Measurements from ENCODE around the gene IL11.
A peak's percentile ranks its signal among the peaks of the same experiment; 100 is the strongest.

IL11 gene

GRCh38 chr19:55391702-55392615 lies 21.7 kb upstream of the IL11 start:
- peaks cover 17% of the 10 kb centered on the region in 2 donors for H3K4me1 ChIP-seq (ENCODE audit: control insufficient read depth in 2 of 2, insufficient read depth in 2 of 2, low read length in 2 of 2)
- peaks cover 30 to 43% of the 10 kb centered on the region in 2 donors for H3K36me3 ChIP-seq (ENCODE audit: control insufficient read depth in 2 of 2, insufficient read depth in 2 of 2, low read length in 2 of 2)
- no peak overlapping the region for H3K27ac ChIP-seq (ENCODE audit: low read depth in 2 of 2, low read length in 2 of 2)
- no peaks in the 10 kb centered on the region for H3K9me3 ChIP-seq (ENCODE audit: control insufficient read depth in 2 of 2, low read length in 2 of 2)
- H3K4me3 ChIP-seq (ENCODE audit: low read length in 2 of 2), result no peak overlapping the region
- H3K9ac ChIP-seq (ENCODE audit: low read depth in 1 of 2, low read length in 2 of 2), result no peak overlapping the region
- no peaks in the 10 kb centered on the region for H3K27me3 ChIP-seq (ENCODE audit: control insufficient read depth in 2 of 2, insufficient read depth in 2 of 2, low read length in 2 of 2)

- H3K4me1 ChIP-seq (ENCODE audit: control insufficient read depth in 2 of 2, insufficient read depth in 2 of 2, low read length in 2 of 2), result peaks cover 23 to 24% of the 10 kb centered on the region in 2 donors
- H3K36me3 ChIP-seq (ENCODE audit: control insufficient read depth in 2 of 2, insufficient read depth in 2 of 2, low read length in 2 of 2), result peaks cover 31 to 44% of the 10 kb centered on the region in 2 donors
- no peak overlapping the region for H3K27ac ChIP-seq (ENCODE audit: low read depth in 2 of 2, low read length in 2 of 2)
These were observed 21.0 kb upstream of the IL11 start for GRCh38 chr19:55391191-55391670.

DNA sequence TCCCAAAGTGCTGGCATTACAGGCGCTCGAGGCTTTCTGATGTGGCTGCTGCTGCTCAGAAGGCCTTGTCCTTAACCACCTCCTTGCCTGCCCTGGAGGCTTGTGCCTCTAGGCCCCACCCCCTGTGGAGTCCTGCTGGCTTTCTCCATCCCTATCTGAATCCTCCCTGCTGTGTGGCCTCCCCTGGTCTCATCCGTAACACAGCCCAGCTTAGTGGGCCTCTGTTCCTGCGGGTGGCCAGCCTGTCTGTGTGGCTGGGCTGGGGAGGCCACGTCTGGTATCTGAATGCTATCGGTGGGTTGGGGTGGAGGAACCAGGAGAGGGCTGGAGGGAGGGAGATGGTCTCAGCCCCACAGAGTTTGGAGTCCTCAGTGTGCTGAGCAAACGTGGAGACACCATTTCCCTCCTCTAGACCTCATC lies 20.2 kb upstream of the IL11 start:
- no peaks in the 10 kb centered on the region for H3K9me3 ChIP-seq (ENCODE audit: control insufficient read depth in 2 of 2, low read length in 2 of 2)
- H3K27ac ChIP-seq (ENCODE audit: low read depth in 2 of 2, low read length in 2 of 2), result no peak overlapping the region
- peaks cover 31 to 44% of the 10 kb centered on the region in 2 donors for H3K36me3 ChIP-seq (ENCODE audit: control insufficient read depth in 2 of 2, insufficient read depth in 2 of 2, low read length in 2 of 2)
- peaks cover 23 to 25% of the 10 kb centered on the region in 2 donors for H3K4me1 ChIP-seq (ENCODE audit: control insufficient read depth in 2 of 2, insufficient read depth in 2 of 2, low read length in 2 of 2)
- no peak overlapping the region for H3K9ac ChIP-seq (ENCODE audit: low read depth in 1 of 2, low read length in 2 of 2)
- no peak overlapping the region for H3K4me3 ChIP-seq (ENCODE audit: low read length in 2 of 2)
- no peaks in the 10 kb centered on the region for H3K27me3 ChIP-seq (ENCODE audit: control insufficient read depth in 2 of 2, insufficient read depth in 2 of 2, low read length in 2 of 2)

More at GRCh38 chr19:55391191-55391670, 21.0 kb upstream of the IL11 start:
- Histone ChIP-seq H3K4me3 (ENCODE audit: low read length in 2 of 2) (no peak overlapping the region), H3K27me3 (ENCODE audit: control insufficient read depth in 2 of 2, insufficient read depth in 2 of 2, low read length in 2 of 2) (no peaks in the 10 kb centered on the region), H3K9ac (ENCODE audit: low read depth in 1 of 2, low read length in 2 of 2) (no peak overlapping the region), H3K9me3 (ENCODE audit: control insufficient read depth in 2 of 2, low read length in 2 of 2) (no peaks in the 10 kb centered on the region)

DNA sequence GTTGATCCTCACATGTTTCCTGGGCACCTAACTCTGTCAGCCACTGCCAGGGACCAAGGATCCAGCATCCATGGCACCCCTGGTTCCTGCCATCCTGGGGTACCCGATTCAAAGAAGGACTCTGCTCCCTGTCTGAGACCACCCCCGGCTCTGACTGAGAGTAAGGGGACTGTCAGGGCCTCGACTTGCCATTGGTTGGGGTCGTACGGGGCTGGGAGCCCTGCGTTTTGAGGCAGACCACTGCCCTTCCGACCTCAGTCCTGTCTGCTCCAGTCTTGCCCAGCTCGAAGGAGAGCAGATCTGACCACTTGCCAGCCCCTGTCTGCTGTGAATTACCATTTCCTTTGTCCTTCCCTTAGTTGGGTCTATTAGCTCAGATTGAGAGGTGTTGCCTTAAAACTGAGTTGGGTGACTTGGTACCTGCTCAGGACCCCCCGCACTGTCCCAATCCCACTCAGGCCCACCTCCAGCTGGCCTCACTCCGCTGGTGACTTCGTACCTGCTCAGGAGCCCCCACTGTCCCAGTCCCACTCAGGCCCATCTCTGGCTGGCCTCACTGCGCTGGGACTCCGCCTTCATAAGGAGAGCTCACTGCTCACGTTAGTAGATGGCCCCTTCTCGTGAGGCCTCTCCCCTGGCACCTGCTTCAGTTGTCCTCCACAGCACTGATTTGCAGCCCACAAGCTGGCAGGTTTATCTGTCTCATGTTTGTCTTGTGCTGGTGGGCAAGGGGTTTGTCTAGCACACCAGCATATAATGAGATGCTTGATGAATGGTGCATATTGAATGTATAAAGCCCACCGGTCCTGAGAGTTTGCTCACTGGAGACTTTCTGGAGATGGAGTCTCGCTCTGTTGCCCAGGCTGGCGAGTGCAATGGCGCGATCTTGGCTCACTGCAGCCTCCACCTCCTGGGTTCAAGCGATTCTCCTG lies 19.4 kb upstream of the IL11 start:
- Histone ChIP-seq H3K36me3 (ENCODE audit: control insufficient read depth in 2 of 2, insufficient read depth in 2 of 2, low read length in 2 of 2) (peaks cover 31 to 44% of the 10 kb centered on the region in 2 donors), H3K4me1 (ENCODE audit: control insufficient read depth in 2 of 2, insufficient read depth in 2 of 2, low read length in 2 of 2) (peaks cover 29 to 30% of the 10 kb centered on the region in 2 donors), H3K9ac (ENCODE audit: low read depth in 1 of 2, low read length in 2 of 2) (no peak overlapping the region), H3K9me3 (ENCODE audit: control insufficient read depth in 2 of 2, low read length in 2 of 2) (no peaks in the 10 kb centered on the region), H3K27ac (ENCODE audit: low read depth in 2 of 2, low read length in 2 of 2) (no peak overlapping the region), H3K27me3 (ENCODE audit: control insufficient read depth in 2 of 2, insufficient read depth in 2 of 2, low read length in 2 of 2) (no peaks in the 10 kb centered on the region), H3K4me3 (ENCODE audit: low read length in 2 of 2) (no peak overlapping the region)

DNA sequence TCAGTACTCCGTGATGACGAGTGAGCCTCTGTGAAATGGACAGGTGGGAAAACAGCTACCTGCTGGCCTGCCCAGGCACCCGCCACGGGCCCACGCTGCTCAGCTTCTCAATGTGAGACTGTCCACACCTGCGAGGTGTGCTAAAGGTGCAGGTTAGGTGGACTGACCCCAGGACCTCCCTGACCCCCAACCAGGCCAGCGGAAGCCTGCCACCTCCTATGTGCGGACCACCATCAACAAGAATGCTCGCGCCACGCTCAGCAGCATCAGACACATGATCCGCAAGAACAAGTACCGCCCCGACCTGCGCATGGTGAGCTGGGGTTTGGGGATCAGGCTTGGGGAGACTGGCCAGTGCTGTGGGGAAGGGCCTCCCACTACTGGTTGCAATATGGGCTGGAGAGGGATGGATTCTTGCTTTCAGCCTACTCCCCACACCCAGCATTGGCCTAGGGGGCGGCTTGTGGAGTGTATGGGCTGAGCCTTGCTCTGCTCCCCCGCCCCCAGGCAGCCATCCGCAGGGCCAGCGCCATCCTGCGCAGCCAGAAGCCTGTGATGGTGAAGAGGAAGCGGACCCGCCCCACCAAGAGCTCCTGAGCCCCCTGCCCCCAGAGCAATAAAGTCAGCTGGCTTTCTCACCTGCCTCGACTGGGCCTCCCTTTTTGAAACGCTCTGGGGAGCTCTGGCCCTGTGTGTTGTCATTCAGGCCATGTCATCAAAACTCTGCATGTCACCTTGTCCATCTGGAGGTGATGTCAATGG lies 17.7 kb upstream of the IL11 start:
- no peaks in the 10 kb centered on the region for H3K27me3 ChIP-seq (ENCODE audit: control insufficient read depth in 2 of 2, insufficient read depth in 2 of 2, low read length in 2 of 2)
- H3K27ac ChIP-seq (ENCODE audit: low read depth in 2 of 2, low read length in 2 of 2), result no peak overlapping the region
- H3K9me3 ChIP-seq (ENCODE audit: control insufficient read depth in 2 of 2, low read length in 2 of 2), result no peaks in the 10 kb centered on the region
- peaks cover 39 to 41% of the 10 kb centered on the region in 2 donors for H3K4me1 ChIP-seq (ENCODE audit: control insufficient read depth in 2 of 2, insufficient read depth in 2 of 2, low read length in 2 of 2)
- H3K4me3 ChIP-seq (ENCODE audit: low read length in 2 of 2), result peak overlapping the region; percentile 99
- peak overlapping the region; percentile 54 to 97 for H3K9ac ChIP-seq (ENCODE audit: low read depth in 1 of 2, low read length in 2 of 2)
- peaks cover 31 to 44% of the 10 kb centered on the region in 2 donors for H3K36me3 ChIP-seq (ENCODE audit: control insufficient read depth in 2 of 2, insufficient read depth in 2 of 2, low read length in 2 of 2)

DNA sequence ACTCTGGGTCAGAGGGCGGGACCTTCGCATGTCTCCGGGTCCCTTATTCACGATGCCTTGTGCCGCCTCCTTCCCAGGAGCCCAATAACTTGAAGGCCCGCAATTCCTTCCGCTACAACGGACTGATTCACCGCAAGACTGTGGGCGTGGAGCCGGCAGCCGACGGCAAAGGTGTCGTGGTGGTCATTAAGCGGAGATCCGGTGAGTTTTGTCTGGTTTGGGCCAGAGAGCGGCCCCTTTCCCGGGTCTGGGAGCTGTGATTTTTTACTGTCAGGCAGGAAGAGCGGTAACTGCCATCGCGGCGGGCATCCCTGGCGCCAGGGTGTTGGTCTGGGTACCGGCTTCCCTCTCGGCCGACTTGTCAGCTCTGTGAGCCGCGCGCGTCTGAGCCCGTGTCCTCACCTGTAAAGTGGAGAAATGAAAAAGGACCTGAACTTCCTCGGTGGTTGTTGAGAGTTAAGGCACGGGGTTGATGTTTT lies 16.3 kb upstream of the IL11 start:
- Histone ChIP-seq H3K4me3 (ENCODE audit: low read length in 2 of 2) (peak overlapping the region; percentile 99), H3K9ac (ENCODE audit: low read depth in 1 of 2, low read length in 2 of 2) (peak overlapping the region; percentile 97 to 98), H3K36me3 (ENCODE audit: control insufficient read depth in 2 of 2, insufficient read depth in 2 of 2, low read length in 2 of 2) (peaks cover 31 to 42% of the 10 kb centered on the region in 2 donors), H3K27ac (ENCODE audit: low read depth in 2 of 2, low read length in 2 of 2) (peak overlapping the region; percentile 76 to 96), H3K27me3 (ENCODE audit: control insufficient read depth in 2 of 2, insufficient read depth in 2 of 2, low read length in 2 of 2) (no peaks in the 10 kb centered on the region), H3K4me1 (ENCODE audit: control insufficient read depth in 2 of 2, insufficient read depth in 2 of 2, low read length in 2 of 2) (peaks cover 42 to 44% of the 10 kb centered on the region in 2 donors), H3K9me3 (ENCODE audit: control insufficient read depth in 2 of 2, low read length in 2 of 2) (no peaks in the 10 kb centered on the region)

DNA sequence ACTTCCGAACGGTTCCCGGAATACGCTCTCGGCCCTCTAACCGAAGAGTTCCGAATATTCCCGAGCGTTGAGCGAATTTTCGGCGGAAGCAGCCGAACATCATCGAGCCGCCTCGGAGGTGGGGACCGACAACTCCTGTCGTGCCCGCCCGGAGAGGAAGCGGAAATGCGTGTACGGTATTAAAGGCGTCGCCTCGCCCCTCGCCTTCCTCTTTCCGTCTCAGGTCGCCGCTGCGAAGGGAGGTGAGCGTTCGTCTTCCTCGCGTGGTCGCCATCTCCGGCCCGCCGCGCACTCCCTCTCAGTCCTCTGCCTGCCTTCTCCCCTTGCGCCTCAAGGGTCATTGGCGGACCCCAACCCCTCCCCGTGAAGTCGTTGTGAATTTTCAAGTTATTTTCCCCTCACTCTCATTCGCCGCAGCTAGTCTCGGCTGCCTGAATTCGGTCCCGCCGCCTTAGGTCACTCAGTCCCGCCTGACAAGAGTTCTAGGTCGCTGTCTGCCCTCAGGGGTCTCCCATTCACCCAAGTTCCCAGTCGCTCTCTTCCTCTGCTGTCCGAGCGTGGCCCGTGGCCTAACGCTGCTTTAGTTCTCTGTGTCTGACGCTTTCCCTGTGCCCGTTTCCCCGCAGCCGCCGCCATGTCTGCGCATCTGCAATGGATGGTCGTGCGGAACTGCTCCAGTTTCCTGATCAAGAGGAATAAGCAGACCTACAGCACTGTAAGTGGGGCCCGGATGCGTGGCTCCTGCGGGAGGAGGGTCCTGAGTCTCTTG lies 15.6 kb upstream of the IL11 start, which contains the start of gene RPL28:
Gene RPL28, plus strand, starts transcription at position 209 of the 769 bp plus-strand sequence. Its CDS starts 426 bp downstream, at position 635.
- no peaks in the 10 kb centered on the region for H3K9me3 ChIP-seq (ENCODE audit: control insufficient read depth in 2 of 2, low read length in 2 of 2)
- H3K4me1 ChIP-seq (ENCODE audit: control insufficient read depth in 2 of 2, insufficient read depth in 2 of 2, low read length in 2 of 2), result peaks cover 42 to 44% of the 10 kb centered on the region in 2 donors
- H3K27me3 ChIP-seq (ENCODE audit: control insufficient read depth in 2 of 2, insufficient read depth in 2 of 2, low read length in 2 of 2), result no peaks in the 10 kb centered on the region
- peak within 1 kb of the TSS; percentile 99 for H3K4me3 ChIP-seq (ENCODE audit: low read length in 2 of 2)
- H3K9ac ChIP-seq (ENCODE audit: low read depth in 1 of 2, low read length in 2 of 2), result peak within 1 kb of the TSS; percentile 97 to 98
- peaks cover 31 to 35% of the 10 kb centered on the region in 2 donors for H3K36me3 ChIP-seq (ENCODE audit: control insufficient read depth in 2 of 2, insufficient read depth in 2 of 2, low read length in 2 of 2)
- H3K27ac ChIP-seq (ENCODE audit: low read depth in 2 of 2, low read length in 2 of 2), result peak within 1 kb of the TSS; percentile 95 to 96

DNA sequence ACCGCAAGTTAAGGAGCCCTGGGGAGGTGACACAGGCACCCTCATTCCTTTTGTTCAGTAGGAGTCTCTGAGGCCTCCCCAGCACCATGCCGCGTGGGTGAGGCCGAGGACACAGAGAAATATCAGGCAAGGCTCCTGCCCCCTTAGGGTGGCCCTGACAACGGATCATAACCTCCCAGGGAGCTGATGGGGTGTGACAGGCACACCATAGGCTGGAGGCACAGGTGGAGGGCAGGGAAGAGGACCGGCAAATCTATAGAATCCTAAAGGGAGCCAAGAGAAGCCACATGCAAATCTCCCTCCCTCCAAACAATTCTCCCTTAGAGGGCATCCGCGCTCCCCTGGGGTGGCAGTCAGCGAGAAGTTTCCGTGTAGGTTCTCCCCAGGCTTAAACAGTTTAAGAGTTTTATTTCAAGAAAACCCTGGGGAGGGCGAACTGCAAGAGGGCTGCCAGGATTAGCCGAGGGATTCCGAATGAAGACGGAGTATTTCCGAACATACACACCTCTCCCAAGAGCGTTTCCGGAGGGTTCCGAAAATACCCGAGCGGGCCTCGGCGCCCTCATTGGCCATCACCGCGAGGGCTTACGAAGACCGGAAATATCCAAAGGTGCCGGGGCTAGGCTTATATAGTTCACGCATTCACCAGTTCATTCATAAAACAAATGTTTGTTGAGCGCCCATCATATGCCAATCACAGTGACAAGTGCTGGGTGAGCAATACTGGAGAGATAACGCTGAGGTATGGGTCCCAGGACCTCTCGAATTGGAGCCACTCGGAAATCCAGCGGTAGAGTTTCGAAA lies 14.9 kb upstream of the IL11 start:
- peak overlapping the region; percentile 95 to 96 for H3K27ac ChIP-seq (ENCODE audit: low read depth in 2 of 2, low read length in 2 of 2)
- peaks cover 42 to 44% of the 10 kb centered on the region in 2 donors for H3K4me1 ChIP-seq (ENCODE audit: control insufficient read depth in 2 of 2, insufficient read depth in 2 of 2, low read length in 2 of 2)
- H3K27me3 ChIP-seq (ENCODE audit: control insufficient read depth in 2 of 2, insufficient read depth in 2 of 2, low read length in 2 of 2), result no peaks in the 10 kb centered on the region
- no peaks in the 10 kb centered on the region for H3K9me3 ChIP-seq (ENCODE audit: control insufficient read depth in 2 of 2, low read length in 2 of 2)
- H3K36me3 ChIP-seq (ENCODE audit: control insufficient read depth in 2 of 2, insufficient read depth in 2 of 2, low read length in 2 of 2), result peaks cover 26 to 31% of the 10 kb centered on the region in 2 donors
- H3K9ac ChIP-seq (ENCODE audit: low read depth in 1 of 2, low read length in 2 of 2), result peak overlapping the region; percentile 96 to 97
- H3K4me3 ChIP-seq (ENCODE audit: low read length in 2 of 2), result peak overlapping the region; percentile 99
